EH (cell line): ENCODE data around the gene MTX1.
"Not testable (repeated sequence)": the region's sequence is repeated elsewhere in the genome, so short reads cannot be mapped to it uniquely, and the experiment has no call there.

ENCODE experiments used
- DNase-seq: peaks from one replicate; pipeline ENCODE4 v3.0.0-alpha.2; 2015; ENCODE audit warnings: low read depth

The MTX1 gene

DNA sequence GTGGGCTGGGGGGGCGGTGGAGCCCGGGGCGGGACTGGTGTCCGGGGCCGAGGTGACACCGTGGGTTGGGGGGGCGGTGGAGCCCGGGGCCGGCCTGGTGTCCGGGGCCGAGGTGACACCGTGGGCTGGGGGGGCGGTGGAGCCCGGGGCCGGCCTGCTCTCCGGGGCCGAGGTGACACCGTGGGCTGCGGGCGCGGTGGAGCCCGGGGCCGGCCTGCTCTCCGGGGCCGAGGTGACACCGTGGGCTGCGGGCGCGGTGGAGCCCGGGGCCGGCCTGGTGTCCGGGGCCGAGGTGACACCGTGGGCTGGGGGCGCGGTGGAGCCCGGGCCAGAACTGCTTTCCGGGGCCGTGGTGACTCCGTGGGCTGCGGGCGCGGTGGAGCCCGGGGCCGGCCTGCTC is 18.6 kb upstream of the MTX1 start:
- not testable (repeated sequence) for DNase-seq

DNA sequence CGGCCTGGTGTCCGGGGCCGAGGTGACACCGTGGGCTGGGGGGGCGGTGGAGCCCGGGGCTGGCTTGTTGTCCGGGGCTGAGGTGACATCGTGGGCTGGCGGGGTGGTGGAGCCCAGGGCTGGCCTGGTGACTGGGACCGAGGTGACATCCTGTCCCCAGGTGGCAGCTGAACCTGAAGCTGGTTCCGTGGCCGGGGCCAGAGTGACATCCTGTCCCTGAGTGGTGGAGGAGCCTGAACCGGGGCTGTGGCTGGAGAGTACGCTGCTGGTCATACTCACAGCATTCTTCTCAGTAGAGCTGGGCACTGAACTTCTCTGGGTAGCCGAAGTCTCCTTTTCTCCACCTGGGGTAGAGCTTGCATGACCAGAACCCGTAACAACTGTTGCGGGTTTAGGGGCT is 16.6 kb upstream of the MTX1 start:
- no peak for DNase-seq

DNA sequence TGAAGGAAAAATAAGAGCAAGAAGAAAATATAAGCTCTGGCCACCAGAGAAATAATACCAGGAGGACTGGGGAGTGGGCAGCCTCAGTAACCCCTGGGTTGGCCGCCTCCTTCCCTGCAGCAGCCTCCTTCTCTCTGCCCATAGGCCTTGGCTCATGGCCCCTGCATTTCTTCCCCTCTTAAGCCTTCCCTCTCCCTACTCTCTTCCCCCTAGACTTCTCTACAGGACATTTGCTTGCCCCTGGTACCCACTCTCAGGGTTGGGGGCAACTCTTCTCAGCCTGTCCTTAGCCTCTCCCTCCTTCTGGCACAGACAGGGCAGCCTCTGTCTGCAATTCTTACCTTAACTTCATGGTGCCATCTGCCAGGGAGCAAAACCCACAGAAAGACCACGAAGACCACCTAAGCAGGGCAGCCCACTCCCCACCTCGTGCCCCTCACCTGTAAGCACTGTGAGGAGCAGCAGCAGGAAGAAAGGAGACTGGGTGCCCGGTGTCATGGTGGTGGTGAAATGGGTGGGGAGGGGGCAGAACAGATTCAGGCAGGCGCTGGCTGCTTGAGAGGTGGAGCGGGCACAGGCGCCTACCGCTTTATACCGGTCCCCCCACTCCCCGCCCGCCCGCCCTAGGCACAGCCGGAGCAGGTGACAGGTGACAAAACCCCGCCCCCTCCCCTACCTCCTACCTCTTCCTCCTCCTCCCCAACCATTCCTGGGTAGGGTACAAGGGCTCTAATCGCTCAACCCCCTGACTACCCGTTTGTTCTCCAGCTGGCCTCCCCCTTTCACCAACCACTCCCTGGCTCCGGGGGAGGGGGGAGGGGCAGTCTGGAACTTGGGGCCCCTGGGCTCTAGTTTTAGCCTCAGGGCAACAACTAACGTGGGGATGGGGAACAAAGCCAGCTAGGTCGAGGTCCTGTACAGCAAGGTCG is 15.9 kb upstream of the MTX1 start:
- no peak for DNase-seq

DNA sequence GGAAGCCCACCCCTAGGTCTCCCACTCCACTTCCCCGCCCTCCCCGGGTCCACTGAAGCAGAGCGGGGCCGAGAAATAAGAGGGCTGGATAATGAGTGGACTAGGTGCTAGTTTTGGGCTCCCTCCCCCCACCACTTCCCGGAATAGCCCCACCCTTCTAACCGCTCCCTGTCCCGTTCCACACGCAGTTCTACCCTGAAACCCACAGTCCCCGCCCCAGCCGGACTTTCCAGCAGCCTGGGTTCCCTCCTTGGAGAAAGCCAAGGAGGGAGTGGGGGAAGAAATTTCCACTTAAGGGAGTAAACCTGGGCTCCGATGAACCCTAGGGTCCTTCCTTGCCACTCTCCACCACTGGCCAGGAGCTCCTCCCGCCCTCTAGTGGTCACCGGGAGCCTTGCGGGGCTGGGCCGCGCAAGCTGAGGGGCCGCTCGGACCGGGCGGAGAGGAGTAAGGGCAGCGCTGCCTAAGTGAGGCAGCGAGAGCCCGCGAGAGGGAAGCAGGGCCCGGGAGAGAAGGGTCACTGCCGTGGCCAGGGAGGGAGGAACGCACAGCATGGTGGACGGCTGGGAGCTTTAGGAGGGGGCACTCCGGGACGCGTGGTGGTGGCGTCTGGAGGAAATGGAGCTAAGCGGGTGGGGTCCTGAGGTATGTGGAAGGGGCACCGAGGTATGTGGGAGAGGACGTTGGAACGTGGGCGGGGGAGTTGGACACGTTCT is 15.1 kb upstream of the MTX1 start:
- DNase-seq: peak; percentile 94

DNA sequence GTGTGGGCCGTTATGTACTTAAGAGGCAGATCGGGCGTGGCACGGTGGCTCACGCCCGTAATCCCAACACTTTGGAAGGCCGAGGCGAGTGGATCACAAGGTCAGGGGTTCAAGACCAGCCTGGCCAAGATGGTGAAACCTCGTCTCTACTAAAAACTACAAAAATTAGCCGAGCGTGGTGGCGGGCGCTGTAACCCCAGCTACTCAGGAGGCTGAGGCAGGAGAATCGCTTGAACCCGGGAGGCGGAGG is 14.6 kb upstream of the MTX1 start:
- DNase-seq: not testable (repeated sequence)

DNA sequence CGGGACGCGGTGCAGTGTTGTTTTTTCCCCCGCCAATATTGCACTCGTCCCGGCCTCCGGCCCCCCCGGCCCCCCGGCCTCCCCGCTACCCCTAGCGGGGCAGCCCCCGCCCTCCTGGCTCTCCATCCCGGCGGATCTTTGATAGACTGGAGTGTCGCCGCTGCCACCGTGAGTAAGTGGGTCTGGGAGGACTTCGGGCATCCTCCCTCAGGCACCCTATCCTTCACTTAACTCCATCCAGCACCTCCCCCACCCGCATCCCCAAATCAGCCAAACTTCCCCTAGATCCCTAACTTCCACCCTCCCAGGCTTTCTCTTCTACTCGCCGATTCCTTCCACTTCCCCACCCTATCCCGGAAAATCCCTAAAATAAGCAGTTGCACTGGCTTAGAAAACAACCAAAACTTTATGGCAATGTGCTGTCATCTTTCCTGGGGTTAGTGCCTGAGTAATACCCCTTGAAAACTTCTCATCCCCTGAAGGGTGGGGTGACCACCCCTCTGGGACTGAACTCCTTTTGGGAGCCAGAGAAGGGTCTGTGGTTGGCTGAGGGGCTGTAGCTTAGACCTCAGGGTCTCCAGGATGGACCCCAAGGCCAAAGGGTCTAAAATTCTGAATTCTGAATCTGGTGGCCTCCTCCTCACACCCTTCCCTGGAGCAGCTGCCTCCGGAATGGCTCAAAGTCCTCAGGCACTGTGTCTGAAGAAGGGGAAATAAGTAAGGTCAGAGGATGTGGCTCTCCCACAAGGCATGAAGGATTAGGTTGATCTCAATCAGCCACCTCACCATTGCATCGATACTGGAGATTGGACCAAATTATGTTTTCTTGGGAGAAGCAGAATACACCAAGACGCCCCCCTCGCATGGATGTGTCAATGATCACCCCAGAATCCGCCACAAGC is 13.0 kb upstream of the MTX1 start:
- DNase-seq: peak; percentile 26

DNA sequence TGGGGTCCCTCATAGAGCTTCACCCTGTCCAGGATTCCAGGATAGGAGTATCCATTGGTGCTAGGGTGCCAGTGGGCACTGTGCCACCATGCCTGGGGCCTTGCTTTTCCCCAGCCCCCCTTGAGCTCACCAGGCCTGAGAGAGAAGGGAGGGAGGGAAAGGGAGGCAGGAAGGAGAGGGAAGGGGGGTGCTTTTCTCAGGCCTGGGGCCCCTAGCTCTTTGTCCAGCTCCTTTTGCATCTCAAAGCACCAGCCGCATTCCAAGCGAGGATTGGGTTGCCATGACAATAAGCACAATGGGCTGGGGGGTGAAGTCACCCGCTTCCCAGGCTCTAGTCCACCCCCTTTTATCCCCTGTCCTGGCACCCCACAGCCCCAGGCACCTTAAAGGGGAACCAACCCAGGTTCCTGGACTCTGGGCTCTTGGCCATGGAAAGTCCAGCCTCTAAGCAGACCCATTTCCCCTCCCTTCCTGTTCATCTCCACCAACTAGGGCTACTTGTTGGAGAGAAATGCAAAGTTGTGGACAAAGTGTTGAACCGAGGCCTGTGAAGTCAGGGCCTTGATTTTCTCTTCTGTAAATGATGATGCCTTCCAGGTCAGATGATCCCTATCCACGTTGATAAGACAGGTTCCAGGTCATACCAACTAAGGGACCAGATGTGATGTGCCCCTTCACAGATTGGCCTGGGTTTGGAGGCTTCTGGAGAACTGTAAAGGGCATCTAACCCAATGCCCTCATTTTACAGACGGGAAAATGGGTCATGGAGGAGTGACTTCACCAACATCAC is 12.2 kb upstream of the MTX1 start:
- peak; percentile 15 for DNase-seq

DNA sequence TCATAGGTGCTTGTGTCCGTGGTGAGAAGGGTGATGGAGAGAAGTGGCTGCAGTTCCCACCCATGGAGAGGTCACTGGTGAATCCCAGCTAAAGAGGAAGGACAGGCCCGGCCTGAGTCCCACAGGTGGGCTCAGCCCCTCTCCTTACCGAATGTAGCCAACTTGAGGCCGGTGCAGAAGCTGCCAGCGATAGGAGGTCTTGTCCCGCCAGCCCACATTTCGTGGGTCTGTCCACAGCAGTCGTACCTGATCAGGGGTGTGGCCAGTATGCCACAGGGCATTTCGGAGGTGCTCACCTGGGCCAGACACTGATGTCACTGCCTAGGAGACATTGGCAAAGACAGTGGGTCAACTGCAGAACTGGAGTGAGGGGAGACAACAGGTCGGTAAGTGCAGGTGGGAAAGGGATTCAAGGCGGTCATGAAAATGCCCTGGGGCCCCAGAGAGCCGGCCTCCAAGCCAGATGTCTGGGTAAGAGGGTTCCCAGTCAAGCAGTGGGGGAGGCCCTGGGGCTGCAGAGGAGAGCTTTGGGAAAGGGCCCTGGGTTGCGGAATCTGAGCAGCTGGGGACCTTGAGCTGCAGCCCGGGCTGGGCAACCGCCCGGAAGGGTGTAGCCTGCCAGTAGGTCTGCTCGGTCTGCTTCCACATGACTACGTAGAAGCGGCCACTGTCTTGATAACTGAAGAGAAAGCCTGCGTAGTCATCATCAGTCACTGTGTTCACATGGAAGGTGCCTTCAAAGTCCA is 11.4 kb upstream of the MTX1 start:
- no peak for DNase-seq

DNA sequence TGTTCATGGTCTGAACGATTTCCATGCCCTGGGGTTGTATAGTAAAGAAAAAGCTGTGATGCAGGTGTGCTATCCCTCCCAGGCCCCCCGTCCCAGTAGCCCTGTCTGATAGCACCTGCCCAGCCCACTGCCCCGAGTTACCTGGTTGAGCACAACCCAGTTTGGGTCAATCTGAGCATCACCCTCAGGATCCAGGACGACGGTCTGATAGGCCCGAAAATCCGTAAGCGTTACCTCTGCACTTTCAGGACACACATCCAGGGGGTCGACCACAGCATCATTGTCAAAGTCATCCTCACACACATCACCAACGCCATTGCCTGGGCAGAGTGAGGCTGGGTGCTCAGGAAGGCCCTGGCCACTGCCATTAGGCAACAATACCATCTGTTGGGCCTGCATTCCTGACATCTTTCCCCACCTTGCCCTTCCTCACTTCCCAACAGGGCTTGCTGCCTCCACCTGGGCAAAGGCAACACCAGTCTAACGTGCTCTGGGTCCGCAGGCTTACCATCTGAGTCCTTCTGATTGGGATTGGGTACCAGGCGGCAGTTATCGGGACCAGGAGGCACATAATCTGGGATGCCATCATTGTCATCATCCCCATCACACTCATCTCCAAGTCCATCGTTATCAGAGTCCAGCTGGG is 10.5 kb upstream of the MTX1 start:
- DNase-seq: no peak

DNA sequence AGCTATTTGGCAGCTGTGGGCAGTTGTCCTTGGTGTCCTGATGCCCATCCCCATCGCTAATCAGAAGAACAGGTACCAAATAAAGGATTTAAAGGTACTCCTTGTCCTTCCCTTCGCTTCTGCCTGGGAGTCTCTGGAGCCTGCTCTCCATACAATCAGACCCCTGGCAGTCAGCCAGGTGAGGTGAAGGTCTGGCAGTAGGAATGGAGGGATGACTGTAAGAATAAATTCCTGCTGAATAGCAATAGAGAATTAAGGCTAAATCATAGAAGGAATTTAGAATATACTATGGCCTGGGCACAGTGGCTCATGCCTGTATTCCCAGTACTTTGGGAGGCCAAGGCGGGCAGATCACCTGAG is 10.0 kb upstream of the MTX1 start:
- DNase-seq: no peak

DNA sequence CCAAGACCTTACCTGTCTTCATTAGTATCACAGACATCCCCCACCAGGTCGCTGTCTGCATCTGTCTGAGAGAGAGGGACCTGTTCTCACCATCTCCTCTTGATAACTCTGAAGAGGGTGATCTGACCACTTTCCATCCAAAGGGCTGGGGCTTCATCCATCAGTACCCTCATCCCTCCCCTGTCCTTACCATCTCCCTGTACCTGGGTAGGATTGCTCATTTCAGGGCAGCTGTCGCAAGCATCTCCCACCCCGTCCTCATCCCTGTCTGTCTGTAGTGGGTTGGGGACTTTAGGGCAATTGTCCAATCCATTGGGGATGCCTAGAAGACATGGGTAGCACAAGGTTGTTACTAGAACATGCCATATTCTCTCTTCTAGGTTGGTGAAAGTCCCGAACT is 8.7 kb upstream of the MTX1 start:
- no peak for DNase-seq

DNA sequence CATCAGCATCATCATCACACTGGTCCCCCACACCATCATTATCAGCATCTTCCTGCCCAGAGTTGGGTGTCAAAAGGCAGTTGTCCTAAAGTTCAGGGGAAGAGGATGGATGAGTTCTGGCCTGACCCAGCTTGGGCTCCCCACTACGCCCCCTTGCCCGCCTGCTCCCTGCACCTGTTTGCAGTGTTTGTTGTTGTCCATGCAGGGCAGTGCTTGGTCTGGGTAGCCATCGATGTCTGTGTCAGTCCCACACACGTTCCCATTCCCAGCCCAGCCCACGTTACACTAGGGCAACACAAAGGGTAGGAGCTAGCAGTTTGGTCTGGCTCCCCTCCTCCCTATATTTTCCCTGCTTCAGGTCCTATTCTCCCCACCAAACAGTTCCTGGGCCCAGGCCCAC is 7.6 kb upstream of the MTX1 start:
- no peak for DNase-seq

DNA sequence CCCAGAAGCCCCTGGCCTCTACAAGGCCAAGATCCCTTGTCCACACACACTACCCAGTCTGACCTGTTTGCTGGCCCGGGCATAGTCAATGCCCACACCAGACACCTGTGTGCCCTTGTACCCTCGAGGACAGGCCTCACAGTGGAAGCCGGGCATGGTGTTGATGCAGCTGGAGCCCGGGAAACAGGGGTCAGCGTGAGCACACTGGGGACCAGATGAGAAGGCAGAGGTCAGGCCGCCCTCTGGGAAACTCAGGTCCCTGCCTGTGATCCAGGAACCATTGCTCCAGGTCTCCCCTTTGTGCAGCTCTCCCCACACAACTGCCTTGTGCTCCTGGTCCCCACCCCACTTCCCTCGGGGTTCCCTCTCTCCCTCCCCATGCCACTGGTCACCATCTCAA is 6.3 kb upstream of the MTX1 start:
- DNase-seq: no peak

DNA sequence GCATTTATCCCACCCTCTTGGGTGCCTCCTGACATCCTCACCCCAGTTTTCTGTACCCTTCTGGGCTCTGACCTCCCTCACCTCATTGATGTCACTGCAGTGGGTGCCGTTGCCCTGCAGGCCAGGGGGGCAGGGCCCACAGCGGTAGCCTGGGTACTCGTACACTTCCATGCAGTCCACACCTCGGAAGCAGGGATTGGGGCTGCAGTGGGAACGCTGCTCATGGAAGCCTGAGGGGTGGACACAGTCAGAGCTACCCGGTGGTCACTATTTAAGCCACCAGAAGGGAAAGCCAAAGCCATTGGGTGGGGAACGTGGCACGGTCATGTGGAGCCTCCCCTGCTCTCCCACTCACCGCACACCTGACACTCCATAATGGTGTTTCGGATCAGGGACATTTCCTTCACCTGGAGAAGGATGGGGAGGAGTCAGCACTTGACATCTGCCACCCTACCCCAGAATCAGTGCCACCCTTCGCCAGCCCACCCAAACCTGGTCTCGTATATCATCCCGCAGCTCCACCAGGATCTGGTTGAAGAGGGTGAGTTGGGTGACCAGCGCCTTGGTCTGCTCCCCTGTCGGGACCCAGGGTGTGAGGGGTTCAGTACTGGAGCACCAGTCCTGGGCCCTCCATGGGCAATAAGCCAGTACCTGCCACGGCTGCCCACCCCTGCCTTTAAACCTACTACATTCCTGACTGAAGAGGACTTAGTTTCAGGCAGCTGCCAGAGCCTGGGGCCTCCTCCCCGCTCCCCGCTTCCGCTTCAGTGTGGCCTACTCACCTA is 5.6 kb upstream of the MTX1 start:
- no peak for DNase-seq

DNA sequence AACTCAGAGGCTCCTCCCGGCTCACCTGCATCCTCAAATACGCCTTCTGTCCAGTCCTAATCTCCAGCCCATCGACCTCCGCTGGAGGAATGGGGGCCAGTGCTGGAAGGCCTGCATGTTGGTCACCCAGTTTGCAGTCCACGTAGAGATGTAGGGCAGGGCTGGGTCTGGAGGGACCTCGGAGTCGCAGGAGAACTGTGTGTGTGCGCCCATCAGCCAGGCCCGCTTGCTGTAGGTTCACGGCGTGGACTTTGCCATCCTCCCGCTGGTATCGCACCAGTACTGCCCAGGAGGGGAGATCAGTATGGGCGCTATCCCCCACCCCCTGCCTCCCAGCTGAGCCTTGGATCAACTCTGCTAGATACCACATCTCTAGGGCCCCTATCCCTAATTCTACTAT is 3.5 kb upstream of the MTX1 start:
- no peak for DNase-seq

DNA sequence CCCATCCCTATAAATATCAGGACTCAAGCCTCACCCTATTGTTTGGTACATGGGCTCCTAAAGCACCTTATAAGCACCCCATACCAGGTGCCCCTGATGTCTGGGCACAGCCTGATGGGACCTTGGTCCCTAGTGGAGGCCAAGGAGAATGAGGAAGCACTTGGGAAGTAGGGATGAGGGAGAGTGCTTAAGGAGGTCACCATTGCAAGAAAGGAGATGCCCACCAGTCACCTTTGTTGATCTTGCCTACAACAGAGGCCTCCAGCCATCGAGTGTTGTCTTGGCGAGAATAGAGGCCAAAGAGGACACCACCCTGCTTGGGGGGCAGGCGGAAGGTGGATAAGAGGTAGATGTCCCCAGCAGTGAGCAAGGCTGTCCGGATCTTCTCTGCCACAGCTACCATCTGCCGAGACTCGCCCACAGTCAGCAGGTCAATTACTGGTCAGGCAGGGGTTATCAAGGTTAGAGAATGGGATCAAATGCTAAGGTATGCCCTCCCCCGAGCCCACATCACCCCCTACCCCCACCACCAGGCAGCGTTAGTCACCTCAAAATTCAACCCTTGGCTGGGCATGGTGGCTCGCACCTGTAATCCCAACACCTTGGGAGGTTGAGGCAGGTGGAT is 2.4 kb upstream of the MTX1 start:
- DNase-seq: no peak

DNA sequence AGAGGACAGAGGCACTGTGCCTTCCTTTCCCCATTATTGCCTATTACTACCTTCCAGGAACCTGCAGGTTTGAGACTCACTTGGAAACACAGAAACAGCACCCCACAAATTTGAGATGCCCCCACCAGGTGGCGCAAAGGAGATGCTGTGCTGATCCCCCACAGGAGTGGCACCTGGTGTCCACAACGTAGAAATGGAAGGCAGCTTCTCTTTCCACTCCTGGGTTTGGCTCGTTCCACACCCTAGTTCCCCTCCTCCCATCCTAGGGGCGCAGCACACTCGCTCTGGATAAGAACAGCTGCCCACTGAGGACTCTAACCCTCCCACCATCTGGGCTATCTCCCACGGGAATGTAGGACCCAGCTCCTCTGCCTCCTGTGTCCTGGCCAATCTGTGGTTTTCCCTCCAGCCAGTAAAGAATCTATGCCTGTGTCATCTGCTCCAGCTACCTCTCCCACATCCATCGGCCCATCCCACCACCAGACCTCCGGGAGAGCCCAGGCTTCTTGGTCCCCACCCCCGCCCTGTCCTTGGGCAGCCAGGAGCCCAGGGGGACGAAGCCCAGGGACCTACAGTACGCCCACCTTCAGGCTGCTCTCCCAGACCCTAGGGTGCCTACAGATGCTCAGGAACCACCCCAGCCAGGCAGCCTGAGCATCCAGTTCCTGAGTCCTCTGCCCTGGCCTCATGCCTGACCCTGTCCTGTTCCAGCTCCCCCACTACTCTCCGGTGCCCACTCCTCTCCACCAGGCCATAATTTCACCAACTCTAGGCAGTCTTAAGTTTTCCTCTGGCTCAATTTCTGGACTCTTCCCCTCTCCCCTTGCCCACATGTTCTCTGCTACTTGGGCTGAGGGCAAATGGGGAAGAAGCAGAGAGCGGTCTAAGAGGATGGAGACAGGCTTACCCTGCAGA is 1.3 kb upstream of the MTX1 start:
- peak; percentile 83 for DNase-seq

DNA sequence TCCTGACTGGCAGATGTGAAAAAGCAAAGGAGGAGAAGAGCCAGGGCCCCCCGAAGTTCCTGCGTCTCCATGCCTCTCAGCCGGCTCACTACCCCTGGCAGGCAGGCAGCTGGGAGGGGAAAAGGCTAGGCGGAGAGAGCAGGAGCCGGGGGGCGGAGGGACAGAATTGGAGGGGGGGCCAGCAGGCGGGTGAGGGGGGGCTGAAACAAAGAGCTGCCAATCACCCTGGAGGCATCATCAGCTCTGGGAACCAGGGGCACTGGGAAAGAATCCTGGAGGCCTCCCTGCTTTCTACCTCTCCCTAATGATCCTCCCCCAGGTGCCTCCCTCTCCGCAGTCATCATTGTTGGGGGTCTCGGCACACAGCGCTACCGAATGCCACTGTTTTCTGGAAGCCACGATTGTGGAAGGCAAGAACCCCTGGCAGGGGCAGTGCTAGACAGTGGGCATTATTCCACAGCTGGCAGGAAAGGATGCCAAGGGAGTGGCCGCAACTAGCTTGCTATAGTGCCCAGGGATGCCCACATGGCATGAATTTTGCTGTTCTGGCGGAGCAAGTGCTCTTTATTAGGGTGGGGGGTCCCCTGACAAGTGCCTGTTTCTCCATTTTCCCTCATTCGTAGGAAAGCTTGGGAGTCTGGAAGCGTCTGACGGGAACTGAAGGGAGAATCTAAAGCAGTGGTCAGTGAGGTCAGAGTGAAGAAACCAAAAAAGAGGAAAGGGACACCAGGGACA is 522 bp upstream of the MTX1 start, which contains the start of gene THBS3:
Gene THBS3, minus strand, starts transcription at position 92 of the 735 bp plus-strand sequence. Its CDS starts 21 bp downstream, at position 71.
- peak; percentile 67 for DNase-seq
